ENCODE data around the gene PAMR1.

The PAMR1 gene

DNA sequence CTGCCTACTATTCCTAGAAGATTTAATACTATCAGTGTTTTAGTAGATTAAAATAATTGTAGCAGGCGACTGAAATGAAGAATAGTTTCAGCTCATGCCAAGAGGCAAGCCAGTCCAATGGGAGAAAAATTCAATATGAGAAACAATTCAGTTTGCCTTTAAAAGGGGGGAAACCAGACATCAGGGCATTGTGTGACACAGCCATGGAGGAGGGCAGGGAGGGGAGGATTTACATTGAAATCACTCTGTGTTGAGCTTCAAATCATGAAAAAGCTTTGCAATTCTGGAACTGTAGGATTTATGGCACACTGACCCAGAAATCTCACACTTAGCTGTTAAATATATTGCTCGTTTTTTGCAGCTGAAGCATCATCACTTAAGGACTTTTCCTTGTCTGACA lies 110.6 kb downstream of the PAMR1 start:
- no peaks in the 10 kb centered on the region for H3K79me2 ChIP-seq (ENCODE audit: insufficient read depth, low read length)
- H3F3A ChIP-seq (ENCODE audit: insufficient read depth) = no peaks in the 10 kb centered on the region
- no peak overlapping the region for H3K4me3 ChIP-seq (ENCODE audit: insufficient read depth, low read length, poor library complexity, severe bottlenecking)
- H3K4me2 ChIP-seq (ENCODE audit: low read depth, low read length, poor library complexity, severe bottlenecking) = no peak overlapping the region
- no peak overlapping the region for H3K9ac ChIP-seq (ENCODE audit: low read length)
- no peaks in the 10 kb centered on the region for H3K27me3 ChIP-seq (ENCODE audit: low read length)
- no peak overlapping the region for H3K27ac ChIP-seq (ENCODE audit: low read depth, low read length)
- H3K9me3 ChIP-seq (ENCODE audit: insufficient read depth, low read length) = no peaks in the 10 kb centered on the region
- TF ChIP-seq EZH2phosphoT487 (conservative IDR thresholded peaks at IDR 0.05; ENCODE audit: low read length) = no peak
- TF ChIP-seq, protein P1, sequence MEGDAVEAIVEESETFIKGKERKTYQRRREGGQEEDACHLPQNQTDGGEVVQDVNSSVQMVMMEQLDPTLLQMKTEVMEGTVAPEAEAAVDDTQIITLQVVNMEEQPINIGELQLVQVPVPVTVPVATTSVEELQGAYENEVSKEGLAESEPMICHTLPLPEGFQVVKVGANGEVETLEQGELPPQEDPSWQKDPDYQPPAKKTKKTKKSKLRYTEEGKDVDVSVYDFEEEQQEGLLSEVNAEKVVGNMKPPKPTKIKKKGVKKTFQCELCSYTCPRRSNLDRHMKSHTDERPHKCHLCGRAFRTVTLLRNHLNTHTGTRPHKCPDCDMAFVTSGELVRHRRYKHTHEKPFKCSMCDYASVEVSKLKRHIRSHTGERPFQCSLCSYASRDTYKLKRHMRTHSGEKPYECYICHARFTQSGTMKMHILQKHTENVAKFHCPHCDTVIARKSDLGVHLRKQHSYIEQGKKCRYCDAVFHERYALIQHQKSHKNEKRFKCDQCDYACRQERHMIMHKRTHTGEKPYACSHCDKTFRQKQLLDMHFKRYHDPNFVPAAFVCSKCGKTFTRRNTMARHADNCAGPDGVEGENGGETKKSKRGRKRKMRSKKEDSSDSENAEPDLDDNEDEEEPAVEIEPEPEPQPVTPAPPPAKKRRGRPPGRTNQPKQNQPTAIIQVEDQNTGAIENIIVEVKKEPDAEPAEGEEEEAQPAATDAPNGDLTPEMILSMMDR (IDR thresholded peaks at IDR 0.05; ENCODE audit: insufficient read depth, low read length, poor library complexity, severe bottlenecking) = no peak
- no peak overlapping the region for H2AFZ ChIP-seq (ENCODE audit: low read depth, low read length, severe bottlenecking)
- no peaks in the 10 kb centered on the region for H4K20me1 ChIP-seq (ENCODE audit: low read depth, low read length)
- no peaks in the 10 kb centered on the region for H3K36me3 ChIP-seq (ENCODE audit: low read length)
- no peaks in the 10 kb centered on the region for H3K9me2 ChIP-seq (replicated peaks; ENCODE audit: insufficient read depth, low read length)

DNA sequence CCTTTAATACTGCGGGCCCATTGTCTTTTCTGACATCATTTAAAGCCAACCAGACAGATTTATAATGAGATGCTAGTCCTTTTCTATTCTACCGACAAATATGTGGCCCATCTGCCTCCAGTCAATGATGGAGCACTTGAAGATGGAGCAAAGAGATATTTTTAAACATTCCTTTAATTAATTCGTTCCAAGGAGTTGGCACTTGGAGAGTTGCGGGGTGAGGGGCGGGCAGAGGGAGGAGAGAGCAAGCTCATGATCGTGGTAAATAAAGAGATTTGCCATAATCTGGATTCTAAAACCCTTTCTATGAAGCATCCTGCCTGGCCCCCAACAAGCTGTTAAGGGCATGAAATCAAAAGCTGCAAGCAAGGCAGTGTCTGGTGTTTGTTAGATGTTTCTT lies 111.1 kb downstream of the PAMR1 start:
- Histone ChIP-seq H3K9ac (ENCODE audit: low read length) (no peak overlapping the region), H3K4me3 (ENCODE audit: insufficient read depth, low read length, poor library complexity, severe bottlenecking) (no peak overlapping the region), H3K9me3 (ENCODE audit: insufficient read depth, low read length) (no peaks in the 10 kb centered on the region), H3K27ac (ENCODE audit: low read depth, low read length) (no peak overlapping the region), H2AFZ (ENCODE audit: low read depth, low read length, severe bottlenecking) (no peak overlapping the region), H4K20me1 (ENCODE audit: low read depth, low read length) (no peaks in the 10 kb centered on the region), H3K79me2 (ENCODE audit: insufficient read depth, low read length) (no peaks in the 10 kb centered on the region), H3K27me3 (ENCODE audit: low read length) (no peaks in the 10 kb centered on the region), H3K9me2 (replicated peaks; ENCODE audit: insufficient read depth, low read length) (no peaks in the 10 kb centered on the region), H3K36me3 (ENCODE audit: low read length) (no peaks in the 10 kb centered on the region), H3K4me2 (ENCODE audit: low read depth, low read length, poor library complexity, severe bottlenecking) (no peak overlapping the region), H3F3A (ENCODE audit: insufficient read depth) (no peaks in the 10 kb centered on the region)
- TF ChIP-seq EZH2phosphoT487 (conservative IDR thresholded peaks at IDR 0.05; ENCODE audit: low read length) = no peak
- TF ChIP-seq, protein P1 (IDR thresholded peaks at IDR 0.05; ENCODE audit: insufficient read depth, low read length, poor library complexity, severe bottlenecking) = no peak

DNA sequence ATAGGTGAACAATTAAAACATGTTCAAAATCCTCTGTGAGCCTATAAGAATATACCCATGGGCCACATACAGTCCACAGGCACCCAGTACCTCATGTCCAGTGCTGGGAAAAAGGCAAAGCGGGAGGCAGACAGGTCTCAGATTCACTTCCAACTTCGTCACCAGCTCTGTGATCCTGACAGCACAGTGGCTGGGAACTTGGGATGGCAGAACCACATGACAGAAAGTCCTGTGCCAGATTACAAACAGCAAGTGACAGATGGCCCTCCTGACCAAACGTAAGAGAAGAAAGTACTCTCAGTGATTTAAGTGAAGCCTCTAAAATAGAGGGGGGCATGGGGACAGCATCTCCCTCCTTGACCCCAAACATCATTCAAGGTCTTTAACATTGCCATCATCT lies 111.8 kb downstream of the PAMR1 start:
- H2AFZ ChIP-seq (ENCODE audit: low read depth, low read length, severe bottlenecking) = no peak overlapping the region

More for the DNA sequence above, 111.8 kb downstream of the PAMR1 start:
- Histone ChIP-seq H3K4me2 (ENCODE audit: low read depth, low read length, poor library complexity, severe bottlenecking) (no peak overlapping the region), H3K9me2 (replicated peaks; ENCODE audit: insufficient read depth, low read length) (no peaks in the 10 kb centered on the region), H3K36me3 (ENCODE audit: low read length) (no peaks in the 10 kb centered on the region), H3K4me3 (ENCODE audit: insufficient read depth, low read length, poor library complexity, severe bottlenecking) (no peak overlapping the region), H3K27me3 (ENCODE audit: low read length) (no peaks in the 10 kb centered on the region), H3K9ac (ENCODE audit: low read length) (no peak overlapping the region), H3F3A (ENCODE audit: insufficient read depth) (no peaks in the 10 kb centered on the region), H3K27ac (ENCODE audit: low read depth, low read length) (no peak overlapping the region), H3K79me2 (ENCODE audit: insufficient read depth, low read length) (no peaks in the 10 kb centered on the region), H3K9me3 (ENCODE audit: insufficient read depth, low read length) (no peaks in the 10 kb centered on the region), H4K20me1 (ENCODE audit: low read depth, low read length) (no peaks in the 10 kb centered on the region)
- no peak for TF ChIP-seq EZH2phosphoT487 (conservative IDR thresholded peaks at IDR 0.05; ENCODE audit: low read length)
- TF ChIP-seq, protein P1 (IDR thresholded peaks at IDR 0.05; ENCODE audit: insufficient read depth, low read length, poor library complexity, severe bottlenecking) = no peak

Measured in SU-DHL-6 (cell line).